ENCODE data around the gene CORO7. TPM values are rescaled to one million over a fixed set of nuclear protein-coding genes. Genes with fewer than 3 reads are reported as not detected.
A peak's percentile ranks its signal among the peaks of the same experiment; 100 is the strongest.

The CORO7 gene
- polyA plus RNA-seq, 1 experiment, result 13.8 TPM

- POLR2A ChIA-PET, result no interaction called here
These were observed 86.0 kb downstream of the CORO7 start for GRCh38 chr16:4330277-4330874.

GRCh38 chr16:4328782-4329775 lies 87.3 kb downstream of the CORO7 start:
- no peak for DNase-seq (ENCODE audit: low read depth)
- CTCF ChIA-PET, result interaction anchor here (0.6 to 14.7 kb wide), 25 partner anchors 8 to 389 kb away, joined by 3 to 211 read pairs (median 5); partner anchors contain the start of genes GLIS2, PAM16 and TFAP4
- POLR2A ChIA-PET, result interaction anchor here (0.7 kb wide), 1 partner anchor 23 kb away, joined by 3 read pairs; no protein-coding TSS in a partner anchor
- no peak overlapping the region for H3K4me3 ChIP-seq (ENCODE audit: low read depth, low read length)
- H3K27me3 ChIP-seq (ENCODE audit: control insufficient read depth, insufficient read depth, low read length), result no peaks in the 10 kb centered on the region
- no peak for TF ChIP-seq CTCF (IDR thresholded peaks at IDR 0.05; ENCODE audit: insufficient read depth, low read depth, low read length)
- peaks cover 9% of the 10 kb centered on the region for H3K36me3 ChIP-seq (ENCODE audit: control insufficient read depth, insufficient read depth, low read length)

More at GRCh38 chr16:4330277-4330874, 86.0 kb downstream of the CORO7 start:
- CTCF ChIA-PET, result interaction anchor here (0.6 to 14.7 kb wide), 23 partner anchors 10 to 348 kb away, joined by 3 to 211 read pairs (median 4); partner anchors contain the start of gene TFAP4
- Histone ChIP-seq H3K36me3 (ENCODE audit: control insufficient read depth, insufficient read depth, low read length) (peaks cover 17% of the 10 kb centered on the region), H3K4me3 (ENCODE audit: low read depth, low read length) (no peak overlapping the region), H3K27me3 (ENCODE audit: control insufficient read depth, insufficient read depth, low read length) (no peaks in the 10 kb centered on the region)
- DNase-seq (ENCODE audit: low read depth), result no peak
- peak; percentile 98 for TF ChIP-seq CTCF (IDR thresholded peaks at IDR 0.05; ENCODE audit: insufficient read depth, low read depth, low read length)

- CTCF ChIA-PET, result interaction anchor here (0.6 to 14.7 kb wide), 22 partner anchors 9 to 389 kb away, joined by 3 to 211 read pairs (median 4); partner anchors contain the start of genes GLIS2 and PAM16
- Histone ChIP-seq H3K36me3 (ENCODE audit: control insufficient read depth, insufficient read depth, low read length) (peaks cover 4% of the 10 kb centered on the region), H3K4me3 (ENCODE audit: low read depth, low read length) (peak overlapping the region; percentile 32), H3K27me3 (ENCODE audit: control insufficient read depth, insufficient read depth, low read length) (no peaks in the 10 kb centered on the region)
- DNase-seq (ENCODE audit: low read depth), result no peak
- POLR2A ChIA-PET, result interaction anchor here (0.6 kb wide), 1 partner anchor 65 kb away, joined by 3 read pairs; no protein-coding TSS in a partner anchor
- TF ChIP-seq CTCF (IDR thresholded peaks at IDR 0.05; ENCODE audit: insufficient read depth, low read depth, low read length), result peak; percentile 75
These were observed 88.2 kb downstream of the CORO7 start for GRCh38 chr16:4328046-4328781.

- H3K27me3 ChIP-seq (ENCODE audit: control insufficient read depth, insufficient read depth, low read length), result no peaks in the 10 kb centered on the region
- peaks cover 2% of the 10 kb centered on the region for H3K36me3 ChIP-seq (ENCODE audit: control insufficient read depth, insufficient read depth, low read length)
- H3K4me3 ChIP-seq (ENCODE audit: low read depth, low read length), result peak overlapping the region; percentile 32
- no peak for DNase-seq (ENCODE audit: low read depth)
- CTCF ChIA-PET, result interaction anchor here (0.6 to 14.7 kb wide), 19 partner anchors 8 to 344 kb away, joined by 3 to 211 read pairs (median 6); partner anchors contain the start of genes GLIS2 and PAM16
- POLR2A ChIA-PET, result interaction anchor here (0.6 kb wide), 1 partner anchor 64 kb away, joined by 3 read pairs; no protein-coding TSS in a partner anchor
- TF ChIP-seq CTCF (IDR thresholded peaks at IDR 0.05; ENCODE audit: insufficient read depth, low read depth, low read length), result no peak
These were observed 88.9 kb downstream of the CORO7 start for GRCh38 chr16:4327386-4328045.
